ENCODE measurements around the gene MOB1B. TPM values are rescaled to one million over a fixed set of nuclear protein-coding genes. Genes with fewer than 3 reads are reported as not detected.

The MOB1B gene
- total RNA-seq, 1 donor from 2014 or later, result 48.2 TPM

GRCh38 chr4:70945046-70945445 lies 42.9 kb downstream of the MOB1B start:
- peaks cover 6% of the 10 kb centered on the region for H3K4me1 Mint-ChIP-seq (ENCODE audit: unreplicated experiment)
- DNase-seq (ENCODE audit: extremely low spot score, unreplicated experiment), result no peak
- H3K27me3 Mint-ChIP-seq, result no peaks in the 10 kb centered on the region
- peaks cover 22% of the 10 kb centered on the region for H3K36me3 Mint-ChIP-seq
- TF ChIP-seq CTCF (conservative IDR thresholded peaks at IDR 0.05), result no peak
- H3K27ac Mint-ChIP-seq, result no peak overlapping the region
- no peaks in the 10 kb centered on the region for H3K9me3 Mint-ChIP-seq
- H3K4me3 Mint-ChIP-seq, result no peak overlapping the region

GRCh38 chr4:70945452-70946055 lies 43.4 kb downstream of the MOB1B start:
- Mint-ChIP-seq H3K27ac (no peak overlapping the region), H3K4me3 (no peak overlapping the region), H3K4me1 (ENCODE audit: unreplicated experiment) (peaks cover 6% of the 10 kb centered on the region), H3K36me3 (peaks cover 21% of the 10 kb centered on the region), H3K9me3 (no peaks in the 10 kb centered on the region), H3K27me3 (no peaks in the 10 kb centered on the region)
- no peak for TF ChIP-seq CTCF (conservative IDR thresholded peaks at IDR 0.05)
- DNase-seq (ENCODE audit: extremely low spot score, unreplicated experiment), result no peak

GRCh38 chr4:70946939-70947338 lies 44.8 kb downstream of the MOB1B start:
- Mint-ChIP-seq H3K9me3 (no peaks in the 10 kb centered on the region), H3K27ac (no peak overlapping the region), H3K27me3 (no peaks in the 10 kb centered on the region), H3K4me3 (no peak overlapping the region), H3K4me1 (ENCODE audit: unreplicated experiment) (peaks cover 6% of the 10 kb centered on the region), H3K36me3 (peaks cover 13% of the 10 kb centered on the region)
- TF ChIP-seq CTCF (conservative IDR thresholded peaks at IDR 0.05), result no peak
- no peak for DNase-seq (ENCODE audit: extremely low spot score, unreplicated experiment)

- no peaks in the 10 kb centered on the region for H3K27me3 Mint-ChIP-seq
- H3K27ac Mint-ChIP-seq, result no peak overlapping the region
- H3K4me3 Mint-ChIP-seq, result no peak overlapping the region
- TF ChIP-seq CTCF (conservative IDR thresholded peaks at IDR 0.05), result no peak
- DNase-seq (ENCODE audit: extremely low spot score, unreplicated experiment), result no peak
- H3K9me3 Mint-ChIP-seq, result no peaks in the 10 kb centered on the region
- H3K36me3 Mint-ChIP-seq, result peaks cover 13% of the 10 kb centered on the region
- peaks cover 6% of the 10 kb centered on the region for H3K4me1 Mint-ChIP-seq (ENCODE audit: unreplicated experiment)
Observed at GRCh38 chr4:70948665-70949260, 46.6 kb downstream of the MOB1B start.

GRCh38 chr4:70954032-70954431 lies 51.9 kb downstream of the MOB1B start:
- H3K27ac Mint-ChIP-seq, result no peak overlapping the region
- no peak for TF ChIP-seq CTCF (conservative IDR thresholded peaks at IDR 0.05)
- no peaks in the 10 kb centered on the region for H3K9me3 Mint-ChIP-seq
- no peak for DNase-seq (ENCODE audit: extremely low spot score, unreplicated experiment)
- no peak overlapping the region for H3K4me3 Mint-ChIP-seq
- H3K36me3 Mint-ChIP-seq, result peaks cover 9% of the 10 kb centered on the region
- H3K27me3 Mint-ChIP-seq, result no peaks in the 10 kb centered on the region
- H3K4me1 Mint-ChIP-seq (ENCODE audit: unreplicated experiment), result peaks cover 5% of the 10 kb centered on the region

Data from type B pancreatic cell (in vitro differentiated cells).